Endothelial cell of umbilical vein (primary cell): Measurements from ENCODE around the gene TUB. TPM values are rescaled to one million over a fixed set of nuclear protein-coding genes. Genes with fewer than 3 reads are reported as not detected.

Source experiments
- BruUV-seq: library from RNA; stranded (reverse); fragments of 400-500 nt; replicated peaks from 2 replicates; lab custom pipeline; 2021; lab: Mats Ljungman, UMichigan
- CTCF ChIA-PET: fragments of 300-600, 350-600 bp; sonication (Branson Sonifier 250); formaldehyde crosslinking; loops from one replicate; lab custom pipeline; 2021; ENCODE audit warnings: antibody characterized with exemption, inconsistent platforms; lab: Charles Lee
- POLR2A ChIA-PET: fragments of 300-600, 350-600 bp; sonication (Branson Sonifier 250); formaldehyde crosslinking; loops from one replicate; lab custom pipeline; 2021; ENCODE audit warnings: antibody characterized with exemption, inconsistent platforms; lab: Charles Lee
- DNase-seq: peaks from one replicate; pipeline ENCODE4 v3.0.0-alpha.2; 2011; ENCODE audit warnings: low read depth, low spot score
- FAIRE-seq: peaks from 2 replicates; lab custom pipeline; 2011; peaks lifted over from hg19 to GRCh38; lab: Jason Lieb, UNC
- H2AFZ ChIP-seq: 2 replicates; pipeline ENCODE4 v1.6.0; 2012; ENCODE audit warnings: low read depth, low read length, control low read depth, inconsistent platforms
- H3K27ac ChIP-seq: 2 replicates; pipeline ENCODE4 v1.5.1; 2011; ENCODE audit warnings: low read depth, mild to moderate bottlenecking, control low read depth, low read length, moderate library complexity; ENCODE audit not compliant: insufficient read depth
- H3K27me3 ChIP-seq, 2 experiments: 2 replicates each; pipeline versions ENCODE4 v1.6.0 to v1.6.1; 2011; ENCODE audit warnings: low read length in 2 of 2, mixed read lengths in 1 of 2; ENCODE audit not compliant: control insufficient read depth in 2 of 2, insufficient read depth in 2 of 2
- H3K36me3 ChIP-seq, 2 experiments: 2 replicates in 1 of 2; 3 replicates in 1 of 2; pipeline ENCODE4 v1.5.1; 2011; ENCODE audit warnings: low read length in 2 of 2, mild to moderate bottlenecking in 1 of 2, moderate library complexity in 1 of 2; ENCODE audit not compliant: control insufficient read depth in 2 of 2, insufficient read depth in 2 of 2; ENCODE audit errors: extremely low read depth in 1 of 2
- H3K4me1 ChIP-seq: 3 replicates; pipeline ENCODE4 v1.5.1; 2011; ENCODE audit warnings: mild to moderate bottlenecking, low read length; ENCODE audit not compliant: control insufficient read depth, insufficient read depth; ENCODE audit errors: extremely low read depth
- H3K4me2 ChIP-seq: 2 replicates; pipeline ENCODE4 v1.6.1; 2011; ENCODE audit warnings: low read length, control low read depth, mixed read lengths; ENCODE audit not compliant: insufficient read depth
- H3K4me3 ChIP-seq, 3 experiments: fragments of 200-600 bp in 1 of 3; sonication (generic), shearing (Covaris generic) in 1 of 3; replicated peaks in 1 of 3; 2 replicates each; pipeline ENCODE4 v1.5.1; 2011 to 2016; ENCODE audit warnings: control low read depth in 3 of 3, low read length in 3 of 3, mild to moderate bottlenecking in 2 of 3, inconsistent platforms in 1 of 3, low read depth in 1 of 3, moderate library complexity in 1 of 3; ENCODE audit not compliant: insufficient read depth in 1 of 3
- H3K79me2 ChIP-seq: 2 replicates; pipeline ENCODE4 v1.6.0; 2012; ENCODE audit warnings: low read length, inconsistent platforms; ENCODE audit not compliant: control insufficient read depth, insufficient read depth
- H3K9ac ChIP-seq: replicated peaks from 2 replicates; pipeline ENCODE3; 2011; ENCODE audit warnings: low read length, control low read depth; ENCODE audit not compliant: insufficient read depth; ENCODE audit errors: extremely low read depth
- H3K9me1 ChIP-seq: replicated peaks from 3 replicates; pipeline ENCODE4 v1.6.0; 2011; ENCODE audit warnings: mild to moderate bottlenecking, low read length; ENCODE audit not compliant: control insufficient read depth, insufficient read depth; ENCODE audit errors: extremely low read depth
- H3K9me3 ChIP-seq: replicated peaks from 2 replicates; pipeline ENCODE4 v1.5.1; 2012; ENCODE audit warnings: low read length, inconsistent platforms; ENCODE audit not compliant: control insufficient read depth, insufficient read depth
- H4K20me1 ChIP-seq: replicated peaks from 2 replicates; pipeline ENCODE3; 2011; ENCODE audit warnings: mild to moderate bottlenecking, low read length; ENCODE audit not compliant: control insufficient read depth, insufficient read depth; ENCODE audit errors: extremely low read depth
- CTCF ChIP-seq, 2 donors: IDR thresholded peaks; 1 replicate in 1 of 2; 2 replicates in 1 of 2; pipeline ENCODE4 v1.5.1; 2011; ENCODE audit warnings: low read length in 2 of 2, mild to moderate bottlenecking in 2 of 2, moderate library complexity in 2 of 2, control low read depth in 1 of 2, inconsistent platforms in 1 of 2, low read depth in 1 of 2; ENCODE audit not compliant: insufficient read depth in 1 of 2; ENCODE audit errors: extremely low read depth in 1 of 2
- EZH2 ChIP-seq: IDR thresholded peaks from 2 replicates; pipeline ENCODE4 v1.6.1; 2012; ENCODE audit warnings: borderline replicate concordance, low read depth, mild to moderate bottlenecking, moderate library complexity, low read length, inconsistent platforms; ENCODE audit not compliant: severe bottlenecking
- FOS ChIP-seq: IDR thresholded peaks from 2 replicates; pipeline ENCODE4 v1.6.1; 2011; ENCODE audit warnings: mild to moderate bottlenecking, low read length, moderate library complexity, borderline replicate concordance; ENCODE audit not compliant: insufficient read depth
- GATA2 ChIP-seq: IDR thresholded peaks from 2 replicates; pipeline ENCODE4 v1.7.0; 2011; ENCODE audit warnings: low read depth, mild to moderate bottlenecking, moderate library complexity, mixed read lengths, low read length; ENCODE audit not compliant: insufficient read length, insufficient read depth
- JUN ChIP-seq: IDR thresholded peaks from 2 replicates; pipeline ENCODE4 v1.6.1; 2011; ENCODE audit warnings: borderline replicate concordance, low read depth; ENCODE audit not compliant: insufficient read length, insufficient read depth
- MAX ChIP-seq: IDR thresholded peaks from 2 replicates; pipeline ENCODE4 v1.6.1; 2011; ENCODE audit not compliant: insufficient read depth, insufficient read length
- MYC ChIP-seq: IDR thresholded peaks from one replicate; pipeline ENCODE4 v1.6.1; 2011; ENCODE audit warnings: mild to moderate bottlenecking, low read depth, low read length
- POLR2A ChIP-seq: IDR thresholded peaks from 2 replicates; pipeline ENCODE4 v1.6.1; 2012; ENCODE audit warnings: low read depth, mild to moderate bottlenecking, control low read depth, low read length
- POLR2AphosphoS5 ChIP-seq: IDR thresholded peaks from 2 replicates; pipeline ENCODE4 v1.6.1; 2012; ENCODE audit warnings: low read depth, mild to moderate bottlenecking, control low read depth, low read length, moderate library complexity; ENCODE audit not compliant: insufficient read depth
- dilution Hi-C: fragments of 300-500 bp; cut with MboI; formaldehyde crosslinking; loops from one replicate; pipeline ENCODE4 v1.15.0; 2019; ENCODE audit warnings: low sequenced_read_pairs; ENCODE audit not compliant: extremely low pct_ligation_motif_present
- intact Hi-C: fragments of 100-400 bp; cut with micrococcal nuclease; formaldehyde crosslinking; loops from one replicate; pipeline ENCODE4 v1.10.0; 2022
- polyA plus RNA-seq, 4 experiments: library from polyadenylated mRNA; depleted of rRNA in 3 of 4; stranded (reverse) in 3 of 4; unstranded in 1 of 4; fragments of >200 nt; gene quantifications; 2 replicates each; pipeline versions ENCODE4 v1.2.1 to v1.2.3, GENCODE V29; 2011 to 2012; ENCODE audit warnings: missing spikeins in 1 of 4
- total RNA-seq: library from RNA; stranded (reverse); gene quantifications from 2 replicates; pipeline ENCODE4 v1.2.3, GENCODE V29; 2021

The TUB gene
- total and polyA plus RNA-seq, 2 donors (not counting 3 experiments of a cell fraction or from before 2014, with no cell fraction given), result 2.3 to 3.9 TPM

- Histone ChIP-seq H3K4me2 (no peak overlapping the region), H3K9me3 (no peaks in the 10 kb centered on the region), H3K27me3 (no peaks in the 10 kb centered on the region), H3K4me3 (no peak overlapping the region), H3K27ac (no peak overlapping the region), H3K36me3 (no peaks in the 10 kb centered on the region), H3K4me1 (no peaks in the 10 kb centered on the region), H2AFZ (no peak overlapping the region), H3K9me1 (no peaks in the 10 kb centered on the region), H3K9ac (no peak overlapping the region), H3K79me2 (no peaks in the 10 kb centered on the region), H4K20me1 (no peaks in the 10 kb centered on the region)
- DNase-seq (no peak), FAIRE-seq (no peak)
- intact Hi-C loops (loop anchor here (10.0 kb wide), 1 partner anchor 402 kb away; no protein-coding TSS in a partner anchor), dilution Hi-C loops (no loop called here)
- CTCF ChIA-PET, result interaction anchor here (1.0 to 20.3 kb wide), 5 partner anchors 13 to 89 kb away, joined by 3 to 822 read pairs (median 4); no protein-coding TSS in a partner anchor
- no TSS peak for BruUV-seq
- TF ChIP-seq CTCF (IDR thresholded peaks at IDR 0.05; ENCODE audit: extremely low read depth in 1 of 2, insufficient read depth in 1 of 2, low read depth in 1 of 2, low read length in 2 of 2), result no peak
- TF ChIP-seq JUN, result no peak
- TF ChIP-seq EZH2, result no peak
- TF ChIP-seq POLR2AphosphoS5, result no peak
- TF ChIP-seq POLR2A, result no peak
- TF ChIP-seq GATA2, result no peak
- TF ChIP-seq MAX, result no peak
- no peak for TF ChIP-seq FOS
- no peak for TF ChIP-seq MYC
- POLR2A ChIA-PET, result no interaction called here
Measured at GRCh38 chr11:8096575-8096974, 15.6 kb downstream of the TUB start.
